Skin epidermis (tissue), 12 donors: ENCODE measurements around the gene LIX1.
"Not testable (repeated sequence)": the region's sequence is repeated elsewhere in the genome, so short reads cannot be mapped to it uniquely, and the experiment has no call there.

ENCODE experiments used
- H3K27ac ChIP-seq, 21 experiments: fragments of 200-600 bp; sonication (generic) in 11 of 21; one replicate each; pipeline ENCODE4 v1.5.0; 2020; ENCODE audit warnings: mild to moderate bottlenecking in 3 of 21, inconsistent platforms in 2 of 21, moderate library complexity in 2 of 21
- H3K4me3 ChIP-seq, 7 experiments: fragments of 200-600 bp; sonication (generic) in 2 of 7; one replicate each; pipeline ENCODE4 v1.5.0; 2020; ENCODE audit warnings: inconsistent platforms in 2 of 7, mild to moderate bottlenecking in 2 of 7, moderate library complexity in 1 of 7

Gene LIX1

GRCh38 chr5:97148288-97148687, 5.9 kb upstream of the LIX1 start:
- no peak overlapping the region for H3K27ac ChIP-seq

GRCh38 chr5:97143704-97144103, 1.3 kb upstream of the LIX1 start:
- no peak overlapping the region for H3K27ac ChIP-seq

More at GRCh38 chr5:97148288-97148687, 5.9 kb upstream of the LIX1 start:
- H3K4me3 ChIP-seq = no peak overlapping the region

GRCh38 chr5:97141539-97141938, 872 bp downstream of the LIX1 start:
- no peak overlapping the region for H3K4me3 ChIP-seq
- no peak overlapping the region for H3K27ac ChIP-seq

More at GRCh38 chr5:97143704-97144103, 1.3 kb upstream of the LIX1 start:
- no peak overlapping the region for H3K4me3 ChIP-seq

- Histone ChIP-seq H3K4me3 (no peak overlapping the region), H3K27ac (no peak overlapping the region)
Measured at GRCh38 chr5:97141031-97141430, 1.4 kb downstream of the LIX1 start.

- not testable (repeated sequence) for H3K27ac ChIP-seq, H3K4me3 ChIP-seq
Measured at GRCh38 chr5:97140250-97140649, 2.2 kb downstream of the LIX1 start.

GRCh38 chr5:97136475-97136874, 5.9 kb downstream of the LIX1 start:
- Histone ChIP-seq H3K27ac (no peak overlapping the region), H3K4me3 (no peak overlapping the region)

GRCh38 chr5:97135868-97136267, 6.5 kb downstream of the LIX1 start:
- H3K4me3 ChIP-seq = no peak overlapping the region
- H3K27ac ChIP-seq = no peak overlapping the region

- H3K4me3 ChIP-seq = no peak overlapping the region
Measured at GRCh38 chr5:97134634-97135033, 7.8 kb downstream of the LIX1 start.

GRCh38 chr5:97133101-97133500, 9.3 kb downstream of the LIX1 start:
- no peak overlapping the region for H3K27ac ChIP-seq
- no peak overlapping the region for H3K4me3 ChIP-seq

More at GRCh38 chr5:97134634-97135033, 7.8 kb downstream of the LIX1 start:
- H3K27ac ChIP-seq = no peak overlapping the region

- H3K27ac ChIP-seq = no peak overlapping the region
- no peak overlapping the region for H3K4me3 ChIP-seq
Measured at GRCh38 chr5:97131921-97132320, 10.5 kb downstream of the LIX1 start.

- H3K27ac ChIP-seq = no peak overlapping the region
- no peak overlapping the region for H3K4me3 ChIP-seq
Measured at GRCh38 chr5:97131139-97131710, 11.2 kb downstream of the LIX1 start.

GRCh38 chr5:97127727-97128126, 14.7 kb downstream of the LIX1 start:
- Histone ChIP-seq H3K4me3 (no peak overlapping the region), H3K27ac (no peak overlapping the region)

GRCh38 chr5:97125125-97125683, 17.2 kb downstream of the LIX1 start:
- H3K4me3 ChIP-seq = no peak overlapping the region
- H3K27ac ChIP-seq = no peak overlapping the region

- Histone ChIP-seq H3K27ac (no peak overlapping the region), H3K4me3 (no peak overlapping the region)
Measured at GRCh38 chr5:97124335-97124734, 18.1 kb downstream of the LIX1 start.

- H3K4me3 ChIP-seq = no peak overlapping the region
Measured at GRCh38 chr5:97121848-97122247, 20.6 kb downstream of the LIX1 start.

GRCh38 chr5:97120195-97120594, 22.2 kb downstream of the LIX1 start:
- Histone ChIP-seq H3K4me3 (no peak overlapping the region), H3K27ac (no peak overlapping the region)

More at GRCh38 chr5:97121848-97122247, 20.6 kb downstream of the LIX1 start:
- no peak overlapping the region for H3K27ac ChIP-seq

- Histone ChIP-seq H3K4me3 (no peak overlapping the region), H3K27ac (no peak overlapping the region)
Measured at GRCh38 chr5:97119007-97119390, 23.4 kb downstream of the LIX1 start.

GRCh38 chr5:97118261-97119006, 24.0 kb downstream of the LIX1 start:
- H3K27ac ChIP-seq = no peak overlapping the region
- no peak overlapping the region for H3K4me3 ChIP-seq

GRCh38 chr5:97115932-97116331, 26.5 kb downstream of the LIX1 start:
- no peak overlapping the region for H3K27ac ChIP-seq

GRCh38 chr5:97112230-97112629, 30.2 kb downstream of the LIX1 start:
- Histone ChIP-seq H3K27ac (no peak overlapping the region), H3K4me3 (no peak overlapping the region)

More at GRCh38 chr5:97115932-97116331, 26.5 kb downstream of the LIX1 start:
- H3K4me3 ChIP-seq = no peak overlapping the region

- Histone ChIP-seq H3K27ac (no peak overlapping the region), H3K4me3 (no peak overlapping the region)
Measured at GRCh38 chr5:97111616-97112015, 30.8 kb downstream of the LIX1 start.
